ENCODE data around the gene KLHL21. TPM values are rescaled to one million over a fixed set of nuclear protein-coding genes. Genes with fewer than 3 reads are reported as not detected.

KLHL21 gene
- total RNA-seq, 4 donors from 2014 or later: 59.4 to 79.2 (median 72.5) TPM

- 5 to 8% methylated on average over 19 of the region's 19 CpGs for WGBS, 2 donors
- Histone ChIP-seq H3K27me3 (no peaks in the 10 kb centered on the region), H3K36me3 (peaks cover 0 to 8% (median under 1%) of the 10 kb centered on the region in 3 donors), H3K9me3 (no peaks in the 10 kb centered on the region), H3K4me1 (peaks cover 0 to 45% (median 34%) of the 10 kb centered on the region in 4 donors), H3K27ac (peak overlapping the region; percentile 95 to 100 (median 98)), H3K4me3 (peak overlapping the region; percentile 66 to 95 (median 89))
- DNase-seq (ENCODE audit: low spot score in 2 of 2): peak; percentile 57 to 76
- TF ChIP-seq CTCF (IDR thresholded peaks at IDR 0.05): peak in 2 of 5 experiments; percentile 49 to 65
- TF ChIP-seq POLR2A (IDR thresholded peaks at IDR 0.05): no peak
- peak in 1 of 2 donors; percentile 66 for TF ChIP-seq EP300 (IDR thresholded peaks at IDR 0.05)
Measured at GRCh38 chr1:6603915-6604558, 1.4 kb upstream of the KLHL21 start.

- peaks cover 0 to 15% (median 7%) of the 10 kb centered on the region in 3 donors for H3K36me3 ChIP-seq
Measured at GRCh38 chr1:6603238-6603914, 707 bp upstream of the KLHL21 start.

GRCh38 chr1:6601923-6602668 lies 573 bp downstream of the KLHL21 start:
- Histone ChIP-seq H3K27ac (peak overlapping the region; percentile 95 to 100 (median 98)), H3K4me1 (peaks cover 0 to 64% (median 54%) of the 10 kb centered on the region in 4 donors), H3K4me3 (peak overlapping the region; percentile 83 to 97 (median 95)), H3K27me3 (no peaks in the 10 kb centered on the region), H3K9me3 (no peaks in the 10 kb centered on the region), H3K36me3 (peaks cover 0 to 28% (median 20%) of the 10 kb centered on the region in 3 donors)
- DNase-seq (ENCODE audit: low spot score in 2 of 2): no peak
- TF ChIP-seq EP300 (IDR thresholded peaks at IDR 0.05): no peak
- no peak for TF ChIP-seq POLR2A (IDR thresholded peaks at IDR 0.05)
- no peak for TF ChIP-seq CTCF (IDR thresholded peaks at IDR 0.05)
- WGBS, 2 donors: 0% methylated on average over 53 to 77 of the region's 103 CpGs

More at GRCh38 chr1:6603238-6603914, 707 bp upstream of the KLHL21 start:
- Histone ChIP-seq H3K9me3 (no peaks in the 10 kb centered on the region), H3K4me1 (peaks cover 0 to 51% (median 41%) of the 10 kb centered on the region in 4 donors), H3K4me3 (peak overlapping the region; percentile 66 to 95 (median 89)), H3K27ac (peak overlapping the region; percentile 95 to 100 (median 98)), H3K27me3 (no peaks in the 10 kb centered on the region)
- DNase-seq (ENCODE audit: low spot score in 2 of 2): peak in 1 of 2 donors; percentile 48
- TF ChIP-seq EP300 (IDR thresholded peaks at IDR 0.05) (peak in 1 of 2 donors; percentile 61), CTCF (IDR thresholded peaks at IDR 0.05) (no peak)
- 0 to 1% methylated on average over 33 to 36 of the region's 36 CpGs for WGBS, 2 donors

GRCh38 chr1:6601049-6601922 lies 1.4 kb downstream of the KLHL21 start:
- DNase-seq (ENCODE audit: low spot score in 2 of 2): peak; percentile 63 to 84
- WGBS, 2 donors: 1% methylated on average over 29 to 37 of the region's 40 CpGs
- Histone ChIP-seq H3K27me3 (no peaks in the 10 kb centered on the region), H3K9me3 (no peaks in the 10 kb centered on the region), H3K36me3 (peaks cover 0 to 36% (median 20%) of the 10 kb centered on the region in 3 donors), H3K4me3 (peak overlapping the region; percentile 83 to 97 (median 95)), H3K4me1 (peaks cover 0 to 72% (median 62%) of the 10 kb centered on the region in 4 donors), H3K27ac (peak overlapping the region; percentile 95 to 100 (median 98))
- peak in 1 of 5 experiments; percentile 12 for TF ChIP-seq CTCF (IDR thresholded peaks at IDR 0.05)
- TF ChIP-seq EP300 (IDR thresholded peaks at IDR 0.05): peak; percentile 58 to 93
- peak; percentile 69 to 74 for TF ChIP-seq POLR2A (IDR thresholded peaks at IDR 0.05)
